ENCODE results near the gene PTPN18. TPM values are rescaled to one million over a fixed set of nuclear protein-coding genes. Genes with fewer than 3 reads are reported as not detected.

The PTPN18 gene
- total RNA-seq, 1 donor from 2014 or later, result 30.2 TPM

DNA sequence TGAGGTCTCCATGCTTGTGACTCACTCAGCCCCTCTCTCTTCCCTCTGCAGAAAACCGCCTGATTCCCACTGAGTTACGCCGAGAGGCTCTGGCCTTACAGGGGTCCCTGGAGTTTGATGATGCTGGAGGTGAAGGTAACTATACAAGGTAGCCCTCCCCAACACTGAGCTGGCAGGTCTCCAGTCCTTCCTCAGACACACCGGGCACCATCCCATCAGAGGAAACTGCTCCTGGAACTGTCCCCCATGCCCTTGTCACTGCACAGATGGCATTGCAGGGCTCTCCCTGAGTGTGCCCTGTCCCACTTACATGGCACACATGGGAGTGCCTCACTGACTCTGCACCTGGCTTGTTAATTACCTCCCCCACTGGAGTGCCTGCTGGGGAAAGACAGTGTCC, 11.3 kb upstream of the PTPN18 start:
- Mint-ChIP-seq H3K4me1 (ENCODE audit: unreplicated experiment) (peaks cover 24% of the 10 kb centered on the region), H3K27me3 (ENCODE audit: unreplicated experiment) (no peaks in the 10 kb centered on the region), H3K36me3 (ENCODE audit: unreplicated experiment) (peaks cover 36% of the 10 kb centered on the region), H3K27ac (ENCODE audit: unreplicated experiment) (no peak overlapping the region), H3K9me3 (ENCODE audit: unreplicated experiment) (no peaks in the 10 kb centered on the region), H3K4me3 (ENCODE audit: unreplicated experiment) (peak overlapping the region; percentile 100)
- DNase-seq (ENCODE audit: extremely low spot score, unreplicated experiment), result no peak
- TF ChIP-seq, protein P1, sequence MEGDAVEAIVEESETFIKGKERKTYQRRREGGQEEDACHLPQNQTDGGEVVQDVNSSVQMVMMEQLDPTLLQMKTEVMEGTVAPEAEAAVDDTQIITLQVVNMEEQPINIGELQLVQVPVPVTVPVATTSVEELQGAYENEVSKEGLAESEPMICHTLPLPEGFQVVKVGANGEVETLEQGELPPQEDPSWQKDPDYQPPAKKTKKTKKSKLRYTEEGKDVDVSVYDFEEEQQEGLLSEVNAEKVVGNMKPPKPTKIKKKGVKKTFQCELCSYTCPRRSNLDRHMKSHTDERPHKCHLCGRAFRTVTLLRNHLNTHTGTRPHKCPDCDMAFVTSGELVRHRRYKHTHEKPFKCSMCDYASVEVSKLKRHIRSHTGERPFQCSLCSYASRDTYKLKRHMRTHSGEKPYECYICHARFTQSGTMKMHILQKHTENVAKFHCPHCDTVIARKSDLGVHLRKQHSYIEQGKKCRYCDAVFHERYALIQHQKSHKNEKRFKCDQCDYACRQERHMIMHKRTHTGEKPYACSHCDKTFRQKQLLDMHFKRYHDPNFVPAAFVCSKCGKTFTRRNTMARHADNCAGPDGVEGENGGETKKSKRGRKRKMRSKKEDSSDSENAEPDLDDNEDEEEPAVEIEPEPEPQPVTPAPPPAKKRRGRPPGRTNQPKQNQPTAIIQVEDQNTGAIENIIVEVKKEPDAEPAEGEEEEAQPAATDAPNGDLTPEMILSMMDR (IDR thresholded peaks at IDR 0.05), result no peak

DNA sequence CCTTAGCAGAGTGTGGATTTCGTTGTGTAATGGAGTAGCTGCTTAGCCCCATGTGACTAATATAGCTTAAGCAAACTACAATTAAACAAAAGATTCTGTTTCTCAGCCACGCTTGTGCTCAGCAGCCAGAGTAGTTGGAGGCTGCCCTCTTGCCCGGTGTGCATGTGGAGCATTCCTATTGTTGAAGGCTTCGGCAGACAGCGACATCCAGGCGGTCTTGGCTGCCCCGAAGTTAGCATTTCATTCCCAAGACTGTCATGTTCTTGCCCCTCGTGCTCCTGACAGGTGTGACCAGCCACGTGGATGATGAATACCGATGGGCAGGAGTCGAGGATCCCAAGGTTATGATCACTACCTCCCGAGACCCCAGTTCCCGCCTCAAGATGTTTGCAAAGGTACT, 10.8 kb upstream of the PTPN18 start:
- H3K27me3 Mint-ChIP-seq (ENCODE audit: unreplicated experiment), result no peaks in the 10 kb centered on the region
- no peak for DNase-seq (ENCODE audit: extremely low spot score, unreplicated experiment)
- TF ChIP-seq, protein P1 (IDR thresholded peaks at IDR 0.05), result no peak
- H3K9me3 Mint-ChIP-seq (ENCODE audit: unreplicated experiment), result no peaks in the 10 kb centered on the region
- peak overlapping the region; percentile 38 for H3K4me3 Mint-ChIP-seq (ENCODE audit: unreplicated experiment)
- H3K36me3 Mint-ChIP-seq (ENCODE audit: unreplicated experiment), result peaks cover 31% of the 10 kb centered on the region
- H3K4me1 Mint-ChIP-seq (ENCODE audit: unreplicated experiment), result peaks cover 24% of the 10 kb centered on the region
- H3K27ac Mint-ChIP-seq (ENCODE audit: unreplicated experiment), result no peak overlapping the region

DNA sequence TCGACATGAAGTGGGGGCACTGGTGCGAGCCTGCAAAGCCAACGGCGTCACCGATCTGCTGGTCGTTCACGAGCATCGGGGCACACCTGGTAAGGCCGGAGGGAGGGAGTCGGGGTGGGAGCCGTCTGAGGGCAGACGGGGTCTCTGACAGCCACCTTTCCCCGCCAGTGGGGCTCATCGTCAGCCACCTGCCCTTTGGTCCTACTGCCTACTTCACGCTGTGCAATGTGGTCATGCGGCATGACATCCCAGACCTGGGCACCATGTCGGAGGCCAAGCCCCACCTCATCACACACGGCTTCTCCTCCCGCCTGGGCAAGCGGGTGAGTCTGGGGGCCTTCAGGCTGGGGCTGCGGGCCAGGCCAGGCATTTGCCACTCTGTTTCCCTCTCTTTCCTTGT, 10.2 kb upstream of the PTPN18 start:
- Mint-ChIP-seq H3K27me3 (ENCODE audit: unreplicated experiment) (no peaks in the 10 kb centered on the region), H3K4me3 (ENCODE audit: unreplicated experiment) (no peak overlapping the region), H3K36me3 (ENCODE audit: unreplicated experiment) (peaks cover 29% of the 10 kb centered on the region), H3K27ac (ENCODE audit: unreplicated experiment) (no peak overlapping the region), H3K9me3 (ENCODE audit: unreplicated experiment) (no peaks in the 10 kb centered on the region), H3K4me1 (ENCODE audit: unreplicated experiment) (peaks cover 22% of the 10 kb centered on the region)
- TF ChIP-seq, protein P1 (IDR thresholded peaks at IDR 0.05), result no peak
- DNase-seq (ENCODE audit: extremely low spot score, unreplicated experiment), result no peak

DNA sequence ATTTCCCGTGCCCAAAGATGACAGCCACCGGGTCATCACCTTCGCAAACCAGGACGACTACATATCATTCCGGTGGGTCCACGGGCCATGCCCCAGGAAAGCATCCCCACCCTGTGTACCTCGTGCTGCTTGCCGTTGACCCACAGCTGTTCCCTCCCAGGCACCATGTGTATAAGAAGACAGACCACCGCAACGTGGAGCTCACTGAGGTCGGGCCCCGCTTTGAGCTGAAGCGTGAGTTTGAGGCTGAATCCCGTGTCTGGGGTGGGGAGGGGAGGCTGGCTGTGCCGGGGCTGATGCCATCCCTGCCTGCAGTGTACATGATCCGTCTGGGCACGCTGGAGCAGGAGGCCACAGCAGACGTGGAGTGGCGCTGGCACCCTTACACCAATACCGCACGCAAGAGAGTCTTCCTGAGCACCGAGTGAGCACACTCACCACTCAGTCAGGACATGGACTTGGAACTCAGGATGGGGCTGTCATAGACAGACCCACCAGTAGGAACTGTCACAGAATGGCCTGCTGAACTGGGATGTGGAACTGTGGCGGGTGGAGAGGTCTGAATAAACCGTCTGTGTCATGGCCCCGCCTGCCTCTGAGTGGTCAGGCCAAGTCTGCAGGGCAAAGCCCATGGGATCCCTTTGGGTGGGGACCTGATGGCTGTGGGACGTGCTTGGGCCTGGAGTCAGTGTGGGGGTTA, 9.7 kb upstream of the PTPN18 start:
- Mint-ChIP-seq H3K9me3 (ENCODE audit: unreplicated experiment) (no peaks in the 10 kb centered on the region), H3K4me3 (ENCODE audit: unreplicated experiment) (no peak overlapping the region), H3K36me3 (ENCODE audit: unreplicated experiment) (peaks cover 29% of the 10 kb centered on the region), H3K27ac (ENCODE audit: unreplicated experiment) (no peak overlapping the region), H3K4me1 (ENCODE audit: unreplicated experiment) (peaks cover 19% of the 10 kb centered on the region), H3K27me3 (ENCODE audit: unreplicated experiment) (no peaks in the 10 kb centered on the region)
- TF ChIP-seq, protein P1 (IDR thresholded peaks at IDR 0.05), result no peak
- DNase-seq (ENCODE audit: extremely low spot score, unreplicated experiment), result no peak

DNA sequence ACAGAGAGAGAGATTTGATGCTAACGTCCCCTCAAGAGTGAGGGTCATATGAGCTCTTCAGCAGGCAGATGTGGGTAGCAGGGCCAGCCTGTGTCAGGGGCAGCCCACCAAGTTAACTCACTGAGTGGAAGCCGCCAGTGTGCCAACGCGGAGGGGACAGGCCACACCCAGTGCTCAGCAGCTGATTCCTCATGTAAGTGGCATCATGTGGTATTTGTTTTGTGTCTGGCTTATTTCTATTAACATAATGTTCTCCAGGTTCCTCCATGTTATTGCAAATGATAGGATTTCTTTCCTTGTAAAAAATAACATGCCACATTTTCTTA, 9.2 kb upstream of the PTPN18 start:
- peak; percentile 42 for DNase-seq (ENCODE audit: extremely low spot score, unreplicated experiment)
- H3K36me3 Mint-ChIP-seq (ENCODE audit: unreplicated experiment), result peaks cover 29% of the 10 kb centered on the region
- H3K27ac Mint-ChIP-seq (ENCODE audit: unreplicated experiment), result no peak overlapping the region
- peaks cover 16% of the 10 kb centered on the region for H3K4me1 Mint-ChIP-seq (ENCODE audit: unreplicated experiment)
- no peaks in the 10 kb centered on the region for H3K9me3 Mint-ChIP-seq (ENCODE audit: unreplicated experiment)
- no peaks in the 10 kb centered on the region for H3K27me3 Mint-ChIP-seq (ENCODE audit: unreplicated experiment)
- no peak overlapping the region for H3K4me3 Mint-ChIP-seq (ENCODE audit: unreplicated experiment)
- TF ChIP-seq, protein P1 (IDR thresholded peaks at IDR 0.05), result no peak
